SK-N-MC (cell line): ENCODE data around the gene SAMD14.

Experiments used
- EZH2 ChIP-seq: fragments of 200-600 bp; sonication (generic); IDR thresholded peaks from one replicate; pipeline ENCODE4 v1.6.1; 2017; ENCODE audit warnings: antibody characterized with exemption
- FOXP2 ChIP-seq: optimal IDR thresholded peaks from 2 replicates; pipeline ENCODE3; 2011; ENCODE audit warnings: mild to moderate bottlenecking, moderate library complexity; ENCODE audit not compliant: insufficient read depth; ENCODE audit errors: extremely low read length, control extremely low read depth
- POLR2AphosphoS5 ChIP-seq: IDR thresholded peaks from 2 replicates; pipeline ENCODE4 v1.6.1; 2012; ENCODE audit warnings: mild to moderate bottlenecking, low read depth, low read length, borderline replicate concordance

GRCh38 chr17:50063561-50064252 lies 66.3 kb downstream of the SAMD14 start:
- TF ChIP-seq EZH2 (no peak), POLR2AphosphoS5 (no peak), FOXP2 (no peak)
